PC-9 (cell line): ENCODE results near the gene KRTAP19-2. TPM values are rescaled to one million over a fixed set of nuclear protein-coding genes. Genes with fewer than 3 reads are reported as not detected.

ENCODE experiments used
- BruUV-seq: library from RNA; stranded (reverse); fragments of 400-500 nt; replicated peaks from 2 replicates; lab custom pipeline; 2021; lab: Mats Ljungman, UMichigan
- CTCF ChIA-PET: fragments of 300-600 bp; sonication (Branson Sonifier 250); formaldehyde crosslinking; loops from one replicate; lab custom pipeline; 2022; ENCODE audit warnings: antibody characterized with exemption; lab: Charles Lee
- POLR2A ChIA-PET: fragments of 300-600 bp; sonication (Branson Sonifier 250); formaldehyde crosslinking; loops from one replicate; lab custom pipeline; 2022; ENCODE audit warnings: antibody characterized with exemption; ENCODE audit not compliant: unreplicated experiment; lab: Charles Lee
- DNase-seq, 2 experiments: peaks; one replicate each; pipeline versions ENCODE4 v3.0.0 to v3.0.0-alpha.2; 2015 to 2022; ENCODE audit warnings: mixed read lengths in 1 of 2
- H2AFZ ChIP-seq: fragments of 200-600 bp; sonication (generic); 2 replicates; pipeline ENCODE4 v1.8.1; 2017; ENCODE audit warnings: antibody characterized with exemption
- H3F3A ChIP-seq: fragments of 200-600 bp; sonication (generic); 2 replicates; pipeline ENCODE4 v1.8.1; 2017; ENCODE audit warnings: antibody characterized with exemption, mild to moderate bottlenecking, low read depth; ENCODE audit not compliant: insufficient read depth
- H3K27ac ChIP-seq: fragments of 200-600 bp; sonication (generic); 2 replicates; pipeline ENCODE4 v1.6.1; 2016; ENCODE audit warnings: mixed run types
- H3K27me3 ChIP-seq: fragments of 200-600 bp; sonication (generic); 2 replicates; pipeline ENCODE4 v1.6.1; 2016; ENCODE audit warnings: low read depth, mixed run types; ENCODE audit not compliant: insufficient read depth
- H3K36me3 ChIP-seq: fragments of 200-600 bp; sonication (generic); 2 replicates; pipeline ENCODE4 v1.6.1; 2016; ENCODE audit warnings: low read depth, mixed run types
- H3K4me1 ChIP-seq: fragments of 200-600 bp; sonication (generic); replicated peaks from 2 replicates; pipeline ENCODE4 v1.6.1; 2016; ENCODE audit warnings: mixed run types; ENCODE audit not compliant: insufficient read depth
- H3K4me2 ChIP-seq: fragments of 200-600 bp; sonication (generic); 2 replicates; pipeline ENCODE4 v1.6.1; 2017; ENCODE audit warnings: mixed run types
- H3K4me3 ChIP-seq: fragments of 200-600 bp; sonication (generic); 2 replicates; pipeline ENCODE4 v1.6.1; 2016; ENCODE audit warnings: mixed run types
- H3K79me2 ChIP-seq: fragments of 200-600 bp; sonication (generic); 2 replicates; pipeline ENCODE4 v1.6.1; 2017; ENCODE audit warnings: low read depth, mixed run types
- H3K9me2 ChIP-seq: fragments of 200-600 bp; sonication (generic); 2 replicates; pipeline ENCODE4 v1.8.1; 2017; ENCODE audit warnings: mild to moderate bottlenecking; ENCODE audit not compliant: insufficient read depth
- H3K9me3 ChIP-seq: fragments of 200-600 bp; sonication (generic); 2 replicates; pipeline ENCODE4 v1.8.1; 2016; ENCODE audit warnings: low read depth; ENCODE audit not compliant: insufficient read depth
- H4K20me1 ChIP-seq: fragments of 200-600 bp; sonication (generic); 2 replicates; pipeline ENCODE4 v1.8.1; 2017; ENCODE audit not compliant: insufficient read depth
- EZH2 ChIP-seq: fragments of 200-600 bp; sonication (generic); IDR thresholded peaks from 2 replicates; pipeline ENCODE4 v1.8.0; 2017; ENCODE audit warnings: antibody characterized with exemption, low read depth
- intact Hi-C: fragments of 100-400 bp; cut with micrococcal nuclease; formaldehyde crosslinking; loops from one replicate; pipeline ENCODE4 v1.10.0; 2022; ENCODE audit not compliant: unreplicated experiment
- total RNA-seq: library from RNA; stranded (reverse); gene quantifications from 2 replicates; pipeline ENCODE4 v1.2.3, GENCODE V29; 2021
- TF ChIP-seq, protein P1 (sequence below): fragments of 200-600 bp; sonication (generic); conservative IDR thresholded peaks from 2 replicates; pipeline ENCODE4 v1.6.1; 2017; ENCODE audit warnings: mixed run types, antibody characterized with exemption, mild to moderate bottlenecking, moderate library complexity

The KRTAP19-2 gene
- total RNA-seq, 1 experiment from 2014 or later = not detected

DNA sequence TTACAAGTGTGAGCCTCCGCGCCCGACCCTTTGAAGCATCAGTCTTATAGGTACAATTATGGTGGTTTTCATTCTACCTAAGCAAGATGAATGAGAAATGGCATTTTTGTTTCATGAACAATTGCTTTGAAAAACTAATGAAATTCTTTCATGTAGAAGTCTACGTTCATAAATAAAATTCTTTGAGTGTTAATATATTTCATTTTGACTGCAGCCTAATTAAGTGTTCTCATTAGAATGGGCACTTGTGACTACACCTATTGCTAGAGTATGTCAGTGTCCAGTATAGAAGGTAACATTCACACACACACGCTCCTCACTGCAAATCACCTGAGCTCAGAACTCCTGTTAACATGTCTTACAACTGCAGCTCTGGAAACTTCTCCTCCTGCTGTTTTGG lies 47.3 kb downstream of the KRTAP19-2 start, which contains the start of gene KRTAP15-1:
TSS of gene KRTAP15-1 (plus strand) at position 301 of the 400 bp plus-strand sequence. CDS start at position 354, 53 bp downstream.
- intact Hi-C loops = loop anchor here (10.0 kb wide), 1 partner anchor 395 kb away; no protein-coding TSS in a partner anchor
- Histone ChIP-seq H3K9me3 (no peaks in the 10 kb centered on the region), H3K4me1 (no peaks in the 10 kb centered on the region), H3K4me3 (no peak within 1 kb of the TSS), H3K36me3 (no peaks in the 10 kb centered on the region), H3F3A (no peaks in the 10 kb centered on the region), H2AFZ (no peak within 1 kb of the TSS), H3K27ac (no peak within 1 kb of the TSS), H3K9me2 (no peaks in the 10 kb centered on the region), H3K79me2 (no peaks in the 10 kb centered on the region), H3K4me2 (no peak within 1 kb of the TSS), H4K20me1 (no peaks in the 10 kb centered on the region), H3K27me3 (no peaks in the 10 kb centered on the region)
- no TSS peak for BruUV-seq
- ChIA-PET CTCF (no interaction called here), POLR2A (no interaction called here)
- TF ChIP-seq, protein P1, sequence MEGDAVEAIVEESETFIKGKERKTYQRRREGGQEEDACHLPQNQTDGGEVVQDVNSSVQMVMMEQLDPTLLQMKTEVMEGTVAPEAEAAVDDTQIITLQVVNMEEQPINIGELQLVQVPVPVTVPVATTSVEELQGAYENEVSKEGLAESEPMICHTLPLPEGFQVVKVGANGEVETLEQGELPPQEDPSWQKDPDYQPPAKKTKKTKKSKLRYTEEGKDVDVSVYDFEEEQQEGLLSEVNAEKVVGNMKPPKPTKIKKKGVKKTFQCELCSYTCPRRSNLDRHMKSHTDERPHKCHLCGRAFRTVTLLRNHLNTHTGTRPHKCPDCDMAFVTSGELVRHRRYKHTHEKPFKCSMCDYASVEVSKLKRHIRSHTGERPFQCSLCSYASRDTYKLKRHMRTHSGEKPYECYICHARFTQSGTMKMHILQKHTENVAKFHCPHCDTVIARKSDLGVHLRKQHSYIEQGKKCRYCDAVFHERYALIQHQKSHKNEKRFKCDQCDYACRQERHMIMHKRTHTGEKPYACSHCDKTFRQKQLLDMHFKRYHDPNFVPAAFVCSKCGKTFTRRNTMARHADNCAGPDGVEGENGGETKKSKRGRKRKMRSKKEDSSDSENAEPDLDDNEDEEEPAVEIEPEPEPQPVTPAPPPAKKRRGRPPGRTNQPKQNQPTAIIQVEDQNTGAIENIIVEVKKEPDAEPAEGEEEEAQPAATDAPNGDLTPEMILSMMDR = no peak
- TF ChIP-seq EZH2 = no peak
- DNase-seq = no peak

Other genes with a start within 250 kb of the KRTAP19-2 start
- gene KRTAP24-1, start 204.5 kb downstream of the KRTAP19-2 start, total RNA-seq = not detected in 2 replicates
- not detected in 2 replicates for gene KRTAP25-1, start 197.9 kb downstream of the KRTAP19-2 start, total RNA-seq
- not detected in 2 replicates for gene KRTAP26-1, start 167.1 kb downstream of the KRTAP19-2 start, total RNA-seq
- not detected in 2 replicates for gene KRTAP27-1, start 149.7 kb downstream of the KRTAP19-2 start, total RNA-seq
- gene KRTAP23-1, start 138.8 kb downstream of the KRTAP19-2 start, total RNA-seq = not detected in 2 replicates
- gene KRTAP13-2, start 115.2 kb downstream of the KRTAP19-2 start, total RNA-seq = not detected in 2 replicates
- gene KRTAP13-1, start 91.4 kb downstream of the KRTAP19-2 start, total RNA-seq = not detected in 2 replicates
- gene KRTAP13-3, start 61.5 kb downstream of the KRTAP19-2 start, total RNA-seq = not detected in 2 replicates
- not detected in 2 replicates for gene KRTAP13-4, start 57.2 kb downstream of the KRTAP19-2 start, total RNA-seq
- not detected in 2 replicates for gene KRTAP15-1, start 47.2 kb downstream of the KRTAP19-2 start, total RNA-seq
- not detected in 2 replicates for gene KRTAP19-1, start 7.1 kb downstream of the KRTAP19-2 start, total RNA-seq
- not detected in 2 replicates for gene KRTAP19-3, start 4.6 kb upstream of the KRTAP19-2 start, total RNA-seq
- gene KRTAP19-4, start 9.7 kb upstream of the KRTAP19-2 start, total RNA-seq = not detected in 2 replicates
- gene KRTAP19-5, start 14.7 kb upstream of the KRTAP19-2 start, total RNA-seq = not detected in 2 replicates
- gene KRTAP19-6, start 54.4 kb upstream of the KRTAP19-2 start, total RNA-seq = not detected in 2 replicates
- gene KRTAP19-7, start 73.9 kb upstream of the KRTAP19-2 start, total RNA-seq = not detected in 2 replicates
- gene KRTAP22-2, start 103.0 kb upstream of the KRTAP19-2 start, total RNA-seq = not detected in 2 replicates
- gene KRTAP6-3, start 105.0 kb upstream of the KRTAP19-2 start, total RNA-seq = not detected in 2 replicates
- gene KRTAP6-2, start 111.5 kb upstream of the KRTAP19-2 start, total RNA-seq = not detected in 2 replicates
- gene KRTAP22-1, start 113.7 kb upstream of the KRTAP19-2 start, total RNA-seq = not detected in 2 replicates
- gene KRTAP6-1, start 126.5 kb upstream of the KRTAP19-2 start, total RNA-seq = not detected in 2 replicates
- not detected in 2 replicates for gene KRTAP20-1, start 129.0 kb upstream of the KRTAP19-2 start, total RNA-seq
- not detected in 2 replicates for gene KRTAP20-4, start 133.2 kb upstream of the KRTAP19-2 start, total RNA-seq
- not detected in 2 replicates for gene KRTAP20-2, start 147.8 kb upstream of the KRTAP19-2 start, total RNA-seq
- not detected in 2 replicates for gene KRTAP20-3, start 155.4 kb upstream of the KRTAP19-2 start, total RNA-seq
- not detected in 2 replicates for gene KRTAP21-3, start 231.3 kb upstream of the KRTAP19-2 start, total RNA-seq